ENCODE results near the gene ARHGAP44. TPM values are rescaled to one million over a fixed set of nuclear protein-coding genes. Genes with fewer than 3 reads are reported as not detected.

Gene ARHGAP44
- total and polyA plus RNA-seq, 2 donors (not counting 3 experiments of a cell fraction or from before 2014, with no cell fraction given), result 0.11 to 0.42 TPM

DNA sequence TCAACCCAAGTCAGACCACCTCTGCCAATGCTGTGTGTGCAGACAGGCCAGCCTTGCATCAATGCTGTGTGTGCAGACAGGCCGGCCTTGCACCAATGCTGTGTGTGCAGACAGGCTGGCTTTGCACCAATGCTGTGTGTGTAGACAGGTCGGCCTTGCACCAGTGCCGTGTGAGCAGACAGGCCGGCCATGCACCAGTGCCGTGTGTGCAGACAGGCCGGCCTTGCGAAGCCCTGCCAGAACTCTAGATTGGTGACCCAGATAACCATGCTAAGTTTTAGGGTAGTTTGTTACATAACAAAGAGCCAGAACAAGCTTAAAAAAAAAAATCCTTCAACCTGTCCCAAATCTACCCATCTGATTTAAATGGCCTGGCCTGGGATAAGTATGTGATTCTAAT is 174.2 kb downstream of the ARHGAP44 start:
- no peak for DNase-seq (ENCODE audit: low read depth, low spot score)
- dilution Hi-C loops (cut with MboI; ENCODE audit: extremely low pct_ligation_motif_present, low sequenced_read_pairs), result loop anchor here (25.0 kb wide), 1 partner anchor 101 kb away; no protein-coding TSS in a partner anchor
- no peaks in the 10 kb centered on the region for H3K9me3 ChIP-seq (replicated peaks; ENCODE audit: control insufficient read depth, insufficient read depth, low read length)
- no peaks in the 10 kb centered on the region for H3K36me3 ChIP-seq (ENCODE audit: control insufficient read depth in 2 of 2, extremely low read depth in 1 of 2, insufficient read depth in 2 of 2, low read length in 2 of 2)
- H3K27ac ChIP-seq (ENCODE audit: insufficient read depth, low read depth, low read length), result no peak overlapping the region
- no peak for TF ChIP-seq EZH2 (IDR thresholded peaks at IDR 0.05; ENCODE audit: borderline replicate concordance, low read depth, low read length, severe bottlenecking)
- TF ChIP-seq GATA2 (IDR thresholded peaks at IDR 0.05; ENCODE audit: insufficient read depth, insufficient read length, low read depth, low read length), result no peak
- TF ChIP-seq JUN (IDR thresholded peaks at IDR 0.05; ENCODE audit: borderline replicate concordance, insufficient read depth, insufficient read length, low read depth), result no peak
- no peaks in the 10 kb centered on the region for H3K79me2 ChIP-seq (ENCODE audit: control insufficient read depth, insufficient read depth, low read length)
- H3K9ac ChIP-seq (replicated peaks; ENCODE audit: extremely low read depth, insufficient read depth, low read length), result no peak overlapping the region
- no peak overlapping the region for H3K4me2 ChIP-seq (ENCODE audit: insufficient read depth, low read length)
- no peaks in the 10 kb centered on the region for H4K20me1 ChIP-seq (replicated peaks; ENCODE audit: control insufficient read depth, extremely low read depth, insufficient read depth, low read length)
- ChIA-PET POLR2A (no interaction called here), CTCF (no interaction called here)
- no peaks in the 10 kb centered on the region for H3K27me3 ChIP-seq (ENCODE audit: control insufficient read depth in 2 of 2, insufficient read depth in 2 of 2, low read length in 2 of 2)
- H3K9me1 ChIP-seq (replicated peaks; ENCODE audit: control insufficient read depth, extremely low read depth, insufficient read depth, low read length), result no peaks in the 10 kb centered on the region
- H2AFZ ChIP-seq (ENCODE audit: low read depth, low read length), result no peak overlapping the region
- H3K4me1 ChIP-seq (ENCODE audit: control insufficient read depth, extremely low read depth, insufficient read depth, low read length), result no peaks in the 10 kb centered on the region
- intact Hi-C loops (cut with micrococcal nuclease), result no loop called here
- no TSS peak for BruUV-seq (replicated peaks)
- no peak overlapping the region for H3K4me3 ChIP-seq (replicated peaks in 1 of 3; ENCODE audit: insufficient read depth in 1 of 3, low read depth in 1 of 3, low read length in 3 of 3)
- FAIRE-seq, result no peak

DNA sequence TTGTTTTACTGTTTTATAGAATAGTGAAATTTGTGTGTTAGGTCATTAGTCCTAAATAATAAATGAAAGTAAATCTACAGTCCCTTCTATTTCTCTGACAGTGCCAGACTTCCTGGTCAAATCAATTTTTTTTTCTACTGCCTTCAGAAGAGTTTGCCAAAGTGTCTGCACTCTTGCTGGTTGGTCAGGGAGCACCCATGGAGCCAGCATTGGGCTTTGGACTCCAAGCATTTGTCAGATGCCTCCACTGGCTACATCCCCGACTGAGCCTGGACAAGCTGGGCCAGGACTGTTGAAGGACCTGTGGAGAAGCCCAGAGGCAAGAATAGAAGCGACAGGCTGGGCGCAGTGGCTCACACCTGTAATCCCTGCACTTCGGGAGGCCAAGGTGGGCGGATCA is 174.9 kb downstream of the ARHGAP44 start:
- H3K9me3 ChIP-seq (replicated peaks; ENCODE audit: control insufficient read depth, insufficient read depth, low read length), result no peaks in the 10 kb centered on the region
- H3K4me2 ChIP-seq (ENCODE audit: insufficient read depth, low read length), result no peak overlapping the region
- no peak overlapping the region for H3K9ac ChIP-seq (replicated peaks; ENCODE audit: extremely low read depth, insufficient read depth, low read length)
- H4K20me1 ChIP-seq (replicated peaks; ENCODE audit: control insufficient read depth, extremely low read depth, insufficient read depth, low read length), result no peaks in the 10 kb centered on the region
- FAIRE-seq (no peak), DNase-seq (ENCODE audit: low read depth, low spot score) (no peak)
- ChIA-PET POLR2A (no interaction called here), CTCF (no interaction called here)
- no peaks in the 10 kb centered on the region for H3K27me3 ChIP-seq (ENCODE audit: control insufficient read depth in 2 of 2, insufficient read depth in 2 of 2, low read length in 2 of 2)
- BruUV-seq (replicated peaks), result no TSS peak
- H3K79me2 ChIP-seq (ENCODE audit: control insufficient read depth, insufficient read depth, low read length), result no peaks in the 10 kb centered on the region
- dilution Hi-C loops (cut with MboI; ENCODE audit: extremely low pct_ligation_motif_present, low sequenced_read_pairs), result loop anchor here (25.0 kb wide), 1 partner anchor 102 kb away; no protein-coding TSS in a partner anchor
- intact Hi-C loops (cut with micrococcal nuclease), result no loop called here
- no peaks in the 10 kb centered on the region for H3K9me1 ChIP-seq (replicated peaks; ENCODE audit: control insufficient read depth, extremely low read depth, insufficient read depth, low read length)
- H3K4me1 ChIP-seq (ENCODE audit: control insufficient read depth, extremely low read depth, insufficient read depth, low read length), result no peaks in the 10 kb centered on the region
- no peak overlapping the region for H2AFZ ChIP-seq (ENCODE audit: low read depth, low read length)
- no peak overlapping the region for H3K27ac ChIP-seq (ENCODE audit: insufficient read depth, low read depth, low read length)
- H3K36me3 ChIP-seq (ENCODE audit: control insufficient read depth in 2 of 2, extremely low read depth in 1 of 2, insufficient read depth in 2 of 2, low read length in 2 of 2), result no peaks in the 10 kb centered on the region
- H3K4me3 ChIP-seq (replicated peaks in 1 of 3; ENCODE audit: insufficient read depth in 1 of 3, low read depth in 1 of 3, low read length in 3 of 3), result no peak overlapping the region
- TF ChIP-seq GATA2 (IDR thresholded peaks at IDR 0.05; ENCODE audit: insufficient read depth, insufficient read length, low read depth, low read length), result no peak

Data from endothelial cell of umbilical vein (primary cell).